HG03342 (cell line): Measurements from ENCODE around the gene ARHGEF16.

Source experiments
- ATAC-seq: cut with Tn5 transposase; IDR thresholded peaks from one replicate; pipeline ENCODE4 v1.9.1; 2021; ENCODE audit warnings: mild to moderate bottlenecking, moderate library complexity; ENCODE audit not compliant: unreplicated experiment

Gene ARHGEF16

DNA sequence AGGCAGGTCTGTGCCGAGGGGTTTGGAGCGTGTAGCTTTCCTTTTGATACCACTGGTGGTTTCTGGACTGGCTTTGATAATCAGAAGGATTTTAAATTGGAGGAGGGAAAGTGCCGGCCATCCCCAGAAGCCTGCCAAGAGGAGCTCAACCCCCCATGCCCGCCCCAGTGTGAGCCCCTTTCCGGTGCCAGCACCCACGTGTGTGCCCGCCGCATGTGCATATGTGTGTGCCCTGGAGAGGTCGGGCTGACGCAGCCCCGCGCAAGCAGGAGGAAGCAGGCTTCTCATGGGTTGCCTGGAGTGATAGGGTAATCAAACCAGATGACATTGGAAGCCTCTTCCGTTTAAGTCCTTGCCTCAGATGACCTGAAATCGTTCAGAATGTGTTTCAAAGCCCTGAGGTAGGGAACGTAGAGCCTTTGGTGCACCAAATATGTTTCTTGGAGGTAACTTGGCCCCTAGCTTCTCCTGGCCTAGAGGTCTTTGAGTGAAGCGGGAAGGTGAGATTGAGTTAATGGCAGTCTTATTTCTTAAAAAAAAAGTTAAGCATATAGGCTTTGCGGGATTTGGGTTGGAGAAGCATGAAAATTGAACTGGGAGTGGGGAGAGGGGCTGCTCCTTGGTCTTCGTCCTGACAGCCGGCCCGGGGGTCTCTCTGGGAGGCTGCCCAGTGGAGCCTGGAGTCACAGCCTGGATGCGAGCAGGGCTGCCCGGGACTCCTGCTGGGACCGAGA is 34.1 kb upstream of the ARHGEF16 start:
- no peak for ATAC-seq

DNA sequence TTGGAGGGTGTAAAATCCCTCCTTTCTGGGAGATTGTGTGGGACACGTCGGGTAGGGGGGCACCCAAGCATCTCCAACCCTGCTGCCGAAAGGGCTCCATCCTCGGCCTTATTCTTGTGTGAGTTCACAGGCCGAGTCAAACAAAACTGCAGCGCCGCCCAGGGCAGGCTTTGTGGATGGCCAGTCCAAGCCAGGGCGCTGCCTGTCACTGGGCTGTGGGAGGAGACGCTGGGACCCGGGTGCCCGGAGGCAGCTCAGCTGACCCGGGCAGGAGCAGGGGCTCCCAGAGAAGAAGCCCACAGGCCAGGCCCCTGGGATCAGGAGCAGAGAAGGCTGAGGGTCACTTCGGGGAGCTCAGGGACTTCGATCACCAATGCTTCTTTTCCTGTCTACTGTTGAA is 31.8 kb upstream of the ARHGEF16 start:
- no peak for ATAC-seq

- no peak for ATAC-seq
These were observed 31.1 kb upstream of the ARHGEF16 start for GRCh38 chr1:3423245-3423829.

- no peak for ATAC-seq
These were observed 30.4 kb upstream of the ARHGEF16 start for GRCh38 chr1:3423896-3424611.

DNA sequence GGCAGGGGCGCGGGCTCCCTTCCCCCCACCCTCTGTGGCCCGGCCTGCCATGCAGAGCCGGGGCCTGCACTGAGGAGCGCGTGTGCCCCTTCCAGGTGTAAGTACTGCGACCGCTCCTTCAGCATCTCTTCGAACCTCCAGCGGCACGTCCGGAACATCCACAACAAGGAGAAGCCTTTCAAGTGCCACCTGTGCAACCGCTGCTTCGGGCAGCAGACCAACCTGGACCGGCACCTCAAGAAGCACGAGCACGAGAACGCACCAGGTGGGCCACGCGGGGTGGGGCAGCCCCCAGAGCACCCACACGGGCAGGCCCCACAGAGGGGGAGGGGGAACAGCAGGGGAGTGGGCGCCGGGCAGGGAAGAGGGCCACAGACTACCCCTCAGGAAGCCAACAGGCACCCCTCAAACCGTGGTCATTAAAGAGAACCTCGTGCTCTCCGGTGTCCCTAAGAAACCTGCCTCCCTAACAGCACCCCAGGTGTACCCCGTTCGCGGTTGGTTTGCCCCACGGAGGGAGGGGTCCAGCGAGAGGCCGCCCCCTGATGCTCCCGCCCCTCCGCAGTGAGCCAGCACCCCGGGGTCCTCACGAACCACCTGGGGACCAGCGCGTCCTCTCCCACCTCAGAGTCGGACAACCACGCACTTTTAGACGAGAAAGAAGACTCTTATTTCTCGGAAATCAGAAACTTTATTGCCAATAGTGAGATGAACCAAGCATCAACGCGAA is 28.8 kb upstream of the ARHGEF16 start:
- ATAC-seq: no peak

DNA sequence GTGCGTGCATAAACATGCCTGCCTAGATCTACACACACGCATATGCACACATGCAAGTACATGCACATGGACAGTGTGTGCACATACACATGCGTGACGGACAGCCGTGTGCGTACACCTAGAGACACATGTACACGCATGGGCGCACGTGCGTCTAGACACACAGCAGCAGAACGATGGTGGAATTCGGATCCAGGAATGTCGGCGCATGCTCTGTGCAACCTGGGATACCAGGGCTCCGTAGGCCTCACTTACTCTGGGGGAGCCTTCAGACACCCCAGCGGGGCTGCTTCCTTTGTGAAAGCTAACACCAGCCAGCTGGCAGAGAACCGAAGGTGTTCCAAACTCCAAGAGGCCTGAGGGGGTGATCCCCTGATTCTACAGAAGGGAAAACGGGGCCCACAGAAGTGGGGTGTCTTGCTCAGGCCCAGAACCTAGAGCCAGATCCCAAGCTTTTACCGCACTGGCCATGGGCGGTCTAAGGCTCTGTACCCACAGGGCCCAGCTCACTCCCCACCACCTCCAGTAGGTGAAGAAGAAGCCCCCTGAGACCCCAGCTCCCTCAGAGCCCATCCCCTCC is 27.4 kb upstream of the ARHGEF16 start:
- ATAC-seq: no peak

DNA sequence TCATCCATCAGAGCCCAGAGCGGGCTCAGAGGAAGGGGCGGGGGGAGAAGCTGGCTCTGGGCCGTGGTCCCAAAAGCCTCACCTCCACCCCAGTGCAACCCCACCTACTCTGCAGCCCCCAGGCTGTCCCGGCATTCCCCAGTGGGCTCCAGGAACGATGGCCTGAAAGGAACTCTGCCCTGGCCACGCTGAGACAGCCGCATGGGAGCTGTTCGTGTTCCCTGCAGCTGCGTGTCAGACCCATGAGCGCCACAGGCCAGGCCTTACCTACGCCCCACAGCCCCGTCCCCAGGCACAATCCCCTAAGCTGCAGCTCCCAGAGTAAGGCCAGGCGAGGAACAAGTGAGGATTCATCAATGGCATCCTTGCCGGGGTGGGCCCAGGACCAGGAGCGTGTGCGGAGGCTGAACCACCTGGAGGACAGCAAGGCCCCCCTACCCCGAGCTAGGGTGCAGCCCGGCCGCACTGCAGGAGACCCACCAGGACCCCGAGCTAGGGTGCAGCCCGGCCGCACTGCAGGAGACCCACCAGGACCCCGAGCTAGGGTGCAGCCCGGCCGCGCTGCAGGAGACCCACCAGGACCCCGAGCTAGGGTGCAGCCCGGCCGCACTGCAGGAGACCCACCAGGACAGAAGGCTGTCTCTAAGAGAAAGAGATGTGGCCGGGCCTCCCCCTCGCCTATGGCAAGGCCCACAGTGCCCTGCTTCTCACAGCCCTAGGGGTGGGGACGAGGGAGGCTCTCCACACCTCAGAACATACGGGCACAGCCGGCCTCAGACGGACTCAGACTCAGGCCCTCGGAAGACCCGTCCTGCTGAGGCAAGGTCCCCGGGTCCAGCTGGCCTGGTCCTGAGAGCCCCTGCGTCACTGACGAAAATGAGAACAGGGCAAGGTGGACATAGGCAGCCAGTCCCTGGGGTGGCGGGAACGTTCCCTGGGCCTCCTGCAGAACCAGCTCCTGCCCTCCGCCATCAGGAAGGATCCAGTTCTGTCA is 26.5 kb upstream of the ARHGEF16 start:
- no peak for ATAC-seq

DNA sequence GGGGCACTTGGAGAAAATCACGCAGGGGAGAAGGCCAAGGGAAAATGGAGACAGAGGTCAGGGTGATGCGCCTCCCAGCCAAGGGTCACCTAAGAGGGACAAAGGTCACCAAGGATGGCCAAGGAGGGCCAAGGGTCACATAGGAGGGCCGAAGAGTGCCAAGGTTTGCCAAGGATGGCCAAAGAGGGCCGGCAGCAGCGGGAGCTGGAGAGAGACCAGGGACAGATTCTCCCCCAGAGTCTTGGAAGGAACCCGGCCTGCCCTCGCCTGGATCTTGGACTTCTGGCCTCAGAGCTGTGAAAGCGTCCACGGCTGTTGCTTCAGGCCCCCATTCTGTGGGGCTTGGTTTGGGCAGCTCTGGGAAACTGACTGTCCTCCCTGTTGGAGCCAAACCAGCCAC is 25.6 kb upstream of the ARHGEF16 start:
- no peak for ATAC-seq

- ATAC-seq: no peak
These were observed 25.1 kb upstream of the ARHGEF16 start for GRCh38 chr1:3429320-3429719.

DNA sequence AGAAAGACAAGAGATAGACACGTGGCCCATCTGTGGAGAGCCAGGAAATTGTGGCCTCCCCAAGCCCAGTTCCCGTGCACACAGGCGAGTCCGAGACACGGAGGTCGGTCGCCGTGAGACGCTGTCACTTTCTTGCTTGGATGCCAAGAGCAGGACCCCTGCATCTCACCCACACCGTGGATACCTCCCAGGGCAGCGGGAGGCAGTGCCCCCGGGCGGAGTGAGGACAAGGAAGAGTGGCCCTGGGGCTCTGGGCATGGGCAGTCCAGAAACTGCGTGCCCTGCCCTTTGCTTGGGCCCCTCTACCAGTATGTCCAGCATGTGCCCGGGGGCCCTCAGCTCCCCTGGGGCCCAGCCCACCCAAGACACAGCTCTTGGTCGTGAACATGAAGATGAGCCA is 24.7 kb upstream of the ARHGEF16 start:
- no peak for ATAC-seq

DNA sequence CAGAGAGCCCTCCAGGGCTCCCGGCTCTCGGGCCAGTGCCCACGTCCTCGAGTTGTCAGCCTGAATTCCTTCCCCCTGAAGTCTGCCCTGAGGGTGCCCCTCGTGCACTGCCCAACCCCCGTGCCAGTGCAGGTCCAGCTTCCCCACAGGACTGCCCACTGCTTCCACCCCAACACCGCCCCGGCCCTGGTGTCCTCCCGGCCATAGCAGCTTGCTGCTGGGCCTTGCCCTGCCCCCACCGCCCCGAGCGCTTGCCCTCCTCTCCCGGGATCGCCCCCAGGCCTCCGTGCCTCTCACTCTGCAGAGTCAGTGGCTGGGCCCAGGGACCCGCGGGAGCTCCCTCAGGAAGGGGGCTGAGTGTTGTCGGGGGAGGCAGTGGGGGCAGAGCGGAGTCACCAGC is 24.1 kb upstream of the ARHGEF16 start:
- ATAC-seq: no peak

DNA sequence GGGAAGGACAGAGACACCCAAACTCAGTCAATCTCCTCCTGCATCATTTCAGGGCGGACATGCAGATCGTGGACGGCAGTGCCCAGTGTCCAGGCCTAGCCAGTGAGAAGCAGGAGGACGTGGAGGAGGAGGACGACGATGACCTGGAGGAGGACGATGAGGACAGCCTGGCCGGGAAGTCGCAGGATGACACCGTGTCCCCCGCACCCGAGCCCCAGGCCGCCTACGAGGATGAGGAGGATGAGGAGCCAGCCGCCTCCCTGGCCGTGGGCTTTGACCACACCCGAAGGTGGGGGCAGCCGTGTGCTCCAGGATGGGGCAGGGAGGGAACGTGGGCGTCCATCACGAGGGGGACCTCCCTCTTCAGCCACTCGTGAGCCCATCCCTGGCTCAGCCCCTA is 23.6 kb upstream of the ARHGEF16 start:
- no peak for ATAC-seq

DNA sequence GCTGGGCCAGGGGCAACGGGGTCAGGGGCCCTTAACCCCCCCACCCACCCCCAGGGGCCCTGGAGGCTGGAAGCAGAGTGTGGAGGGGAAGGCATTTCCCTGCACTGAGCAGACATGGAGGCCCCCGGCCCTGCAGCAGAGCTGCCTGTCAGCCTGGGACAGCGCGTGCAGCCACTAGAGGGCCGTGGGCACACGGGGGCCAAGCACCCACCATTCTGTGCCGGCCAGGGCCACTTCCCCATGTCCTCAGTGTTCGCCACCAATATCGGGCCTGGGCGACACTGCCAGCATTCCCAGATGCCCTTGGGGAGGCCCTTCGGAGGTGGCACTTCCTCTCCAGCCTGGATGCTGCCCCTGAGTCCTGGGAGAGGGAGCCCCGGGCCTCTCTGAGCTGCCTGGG is 23.2 kb upstream of the ARHGEF16 start:
- no peak for ATAC-seq

- no peak for ATAC-seq
These were observed 22.8 kb upstream of the ARHGEF16 start for GRCh38 chr1:3431686-3432085.

DNA sequence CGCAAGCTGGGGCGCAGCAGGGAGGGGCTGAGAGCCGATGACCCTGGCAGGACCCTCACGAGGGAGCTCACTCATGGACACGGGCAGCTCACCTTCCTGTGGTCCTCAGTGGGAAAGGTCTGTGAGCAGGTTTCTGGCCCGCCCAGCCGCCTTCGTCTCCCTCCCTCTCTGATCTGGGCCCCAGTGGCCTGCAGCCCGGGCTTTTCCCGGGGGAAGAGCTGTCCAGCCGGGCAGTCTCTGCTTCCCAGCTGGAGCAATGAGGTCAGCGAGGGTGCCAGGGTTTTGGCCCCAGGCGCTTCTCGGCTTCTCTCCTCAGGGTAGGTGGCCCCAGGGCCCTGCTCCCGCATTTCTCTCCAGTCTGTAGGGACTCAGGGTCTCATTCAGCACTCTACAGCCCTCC is 22.2 kb upstream of the ARHGEF16 start:
- ATAC-seq: no peak

GRCh38 chr1:3433076-3433475 is 21.4 kb upstream of the ARHGEF16 start:
- no peak for ATAC-seq

GRCh38 chr1:3433596-3434320 is 20.7 kb upstream of the ARHGEF16 start:
- ATAC-seq: no peak

GRCh38 chr1:3434406-3435110 is 19.9 kb upstream of the ARHGEF16 start:
- ATAC-seq: no peak

DNA sequence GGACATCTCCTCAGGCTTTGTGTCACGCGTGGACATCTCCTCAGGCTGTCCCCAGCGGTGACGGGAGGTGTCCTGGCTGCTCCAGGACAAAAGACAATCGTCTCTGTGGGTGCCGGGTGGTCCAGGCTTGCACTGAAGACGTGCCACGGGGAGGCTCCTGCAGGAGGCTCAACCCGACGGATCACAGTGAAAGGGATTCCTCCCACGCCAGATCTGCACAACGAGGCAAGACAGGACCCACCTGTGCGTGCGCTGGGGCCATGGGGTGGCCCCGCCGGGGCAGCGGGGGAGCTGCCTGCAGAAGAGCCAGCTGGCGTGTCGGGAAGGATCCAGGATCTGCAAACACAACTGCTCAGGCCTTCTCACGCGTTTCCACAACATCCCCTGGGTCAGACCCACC is 18.8 kb upstream of the ARHGEF16 start:
- ATAC-seq: no peak
